Activated CD4-positive, alpha-beta T cell treated with anti-CD3 and anti-CD28 coated beads, Interleukin-2, amount 10 ng/mL, durations not matched to agents 24 days and 14 days (primary cell): ENCODE data around the gene CABS1. TPM values are rescaled to one million over a fixed set of nuclear protein-coding genes. Genes with fewer than 3 reads are reported as not detected.

Source experiments
- DNase-seq: peaks from one replicate; pipeline ENCODE4 v3.0.0; 2022
- H3K27ac Mint-ChIP-seq: one replicate; pipeline ENCODE4 v1.8.0; 2022; ENCODE audit warnings: mild to moderate bottlenecking, mixed read lengths
- H3K27me3 Mint-ChIP-seq: one replicate; pipeline ENCODE4 v1.8.0; 2022; ENCODE audit warnings: mixed read lengths
- H3K36me3 Mint-ChIP-seq: one replicate; pipeline ENCODE4 v1.8.0; 2022; ENCODE audit warnings: low read depth, mild to moderate bottlenecking, mixed read lengths
- H3K4me1 Mint-ChIP-seq: one replicate; pipeline ENCODE4 v1.8.0; 2021; ENCODE audit warnings: mixed read lengths
- H3K4me3 Mint-ChIP-seq: one replicate; pipeline ENCODE4 v1.8.0; 2022; ENCODE audit warnings: mild to moderate bottlenecking, moderate library complexity, mixed read lengths
- H3K9me3 Mint-ChIP-seq: one replicate; pipeline ENCODE4 v1.8.0; 2021; ENCODE audit warnings: mixed read lengths
- intact Hi-C: fragments of 100-400 bp; cut with micrococcal nuclease; formaldehyde crosslinking; loops from one replicate; pipeline ENCODE4 v1.15.1; 2023
- total RNA-seq: library from RNA; stranded (reverse); gene quantifications from 2 replicates; pipeline ENCODE4 v1.2.3, GENCODE V29; 2022

Gene CABS1
- total RNA-seq = not detected in 2 replicates

- Mint-ChIP-seq H3K27me3 (no peaks in the 10 kb centered on the region), H3K4me1 (no peaks in the 10 kb centered on the region), H3K9me3 (no peaks in the 10 kb centered on the region), H3K36me3 (no peaks in the 10 kb centered on the region), H3K4me3 (no peak within 1 kb of the TSS), H3K27ac (no peak within 1 kb of the TSS)
- DNase-seq = no peak
- intact Hi-C loops = no loop called here
Observed at GRCh38 chr4:70334681-70335080, at the start of gene CABS1. TSS of gene CABS1 (plus strand) at chr4:70334981. CDS start at chr4:70335040, 59 bp downstream.

GRCh38 chr4:70288651-70289050 lies 46.1 kb upstream of the CABS1 start:
- no peaks in the 10 kb centered on the region for H3K4me1 Mint-ChIP-seq
- no peaks in the 10 kb centered on the region for H3K27me3 Mint-ChIP-seq
- no peaks in the 10 kb centered on the region for H3K9me3 Mint-ChIP-seq
- no peak overlapping the region for H3K4me3 Mint-ChIP-seq
- H3K27ac Mint-ChIP-seq = no peak overlapping the region
- intact Hi-C loops = no loop called here
- no peak for DNase-seq
- H3K36me3 Mint-ChIP-seq = no peaks in the 10 kb centered on the region

GRCh38 chr4:70291341-70291740 lies 43.4 kb upstream of the CABS1 start:
- H3K4me3 Mint-ChIP-seq = no peak overlapping the region
- H3K27me3 Mint-ChIP-seq = no peaks in the 10 kb centered on the region
- H3K27ac Mint-ChIP-seq = no peak overlapping the region
- no peaks in the 10 kb centered on the region for H3K4me1 Mint-ChIP-seq
- no peaks in the 10 kb centered on the region for H3K36me3 Mint-ChIP-seq
- DNase-seq = no peak
- intact Hi-C loops = no loop called here
- H3K9me3 Mint-ChIP-seq = no peaks in the 10 kb centered on the region

- DNase-seq = no peak
- intact Hi-C loops = no loop called here
- Mint-ChIP-seq H3K27me3 (no peaks in the 10 kb centered on the region), H3K27ac (no peak overlapping the region), H3K9me3 (no peaks in the 10 kb centered on the region), H3K4me1 (no peaks in the 10 kb centered on the region), H3K4me3 (no peak overlapping the region), H3K36me3 (no peaks in the 10 kb centered on the region)
Observed at GRCh38 chr4:70297576-70297975, 37.2 kb upstream of the CABS1 start.

- Mint-ChIP-seq H3K27ac (no peak overlapping the region), H3K27me3 (no peaks in the 10 kb centered on the region), H3K9me3 (no peaks in the 10 kb centered on the region), H3K4me3 (no peak overlapping the region), H3K4me1 (no peaks in the 10 kb centered on the region), H3K36me3 (no peaks in the 10 kb centered on the region)
- no peak for DNase-seq
- intact Hi-C loops = no loop called here
Observed at GRCh38 chr4:70298051-70298450, 36.7 kb upstream of the CABS1 start.

GRCh38 chr4:70299643-70300042 lies 35.1 kb upstream of the CABS1 start:
- Mint-ChIP-seq H3K36me3 (no peaks in the 10 kb centered on the region), H3K27ac (no peak overlapping the region)

GRCh38 chr4:70300215-70300614 lies 34.6 kb upstream of the CABS1 start:
- intact Hi-C loops = no loop called here
- Mint-ChIP-seq H3K27ac (no peak overlapping the region), H3K9me3 (no peaks in the 10 kb centered on the region), H3K36me3 (no peaks in the 10 kb centered on the region), H3K4me3 (no peak overlapping the region), H3K27me3 (no peaks in the 10 kb centered on the region), H3K4me1 (no peaks in the 10 kb centered on the region)
- DNase-seq = no peak

More at GRCh38 chr4:70299643-70300042, 35.1 kb upstream of the CABS1 start:
- H3K4me1 Mint-ChIP-seq = no peaks in the 10 kb centered on the region
- no peak overlapping the region for H3K4me3 Mint-ChIP-seq
- no peaks in the 10 kb centered on the region for H3K27me3 Mint-ChIP-seq
- intact Hi-C loops = no loop called here
- DNase-seq = no peak
- no peaks in the 10 kb centered on the region for H3K9me3 Mint-ChIP-seq

- Mint-ChIP-seq H3K9me3 (no peaks in the 10 kb centered on the region), H3K4me3 (no peak overlapping the region), H3K36me3 (no peaks in the 10 kb centered on the region), H3K4me1 (no peaks in the 10 kb centered on the region), H3K27me3 (no peaks in the 10 kb centered on the region), H3K27ac (no peak overlapping the region)
- no peak for DNase-seq
- intact Hi-C loops = no loop called here
Observed at GRCh38 chr4:70303090-70303489, 31.7 kb upstream of the CABS1 start.

GRCh38 chr4:70305601-70306000 lies 29.2 kb upstream of the CABS1 start:
- intact Hi-C loops = no loop called here
- Mint-ChIP-seq H3K4me3 (no peak overlapping the region), H3K36me3 (no peaks in the 10 kb centered on the region), H3K27me3 (no peaks in the 10 kb centered on the region), H3K27ac (no peak overlapping the region), H3K4me1 (no peaks in the 10 kb centered on the region), H3K9me3 (no peaks in the 10 kb centered on the region)
- no peak for DNase-seq

- Mint-ChIP-seq H3K36me3 (no peaks in the 10 kb centered on the region), H3K27ac (no peak overlapping the region), H3K4me3 (no peak overlapping the region), H3K9me3 (no peaks in the 10 kb centered on the region), H3K4me1 (no peaks in the 10 kb centered on the region), H3K27me3 (no peaks in the 10 kb centered on the region)
- intact Hi-C loops = no loop called here
- no peak for DNase-seq
Observed at GRCh38 chr4:70306076-70306475, 28.7 kb upstream of the CABS1 start.

GRCh38 chr4:70313736-70314135 lies 21.0 kb upstream of the CABS1 start:
- H3K36me3 Mint-ChIP-seq = no peaks in the 10 kb centered on the region
- no peaks in the 10 kb centered on the region for H3K9me3 Mint-ChIP-seq
- no peaks in the 10 kb centered on the region for H3K27me3 Mint-ChIP-seq
- H3K4me1 Mint-ChIP-seq = no peaks in the 10 kb centered on the region
- intact Hi-C loops = no loop called here
- DNase-seq = no peak
- no peak overlapping the region for H3K27ac Mint-ChIP-seq
- H3K4me3 Mint-ChIP-seq = no peak overlapping the region

GRCh38 chr4:70315928-70316327 lies 18.9 kb upstream of the CABS1 start:
- Mint-ChIP-seq H3K36me3 (no peaks in the 10 kb centered on the region), H3K4me1 (no peaks in the 10 kb centered on the region), H3K27ac (no peak overlapping the region), H3K27me3 (no peaks in the 10 kb centered on the region), H3K9me3 (no peaks in the 10 kb centered on the region), H3K4me3 (no peak overlapping the region)
- DNase-seq = no peak
- intact Hi-C loops = no loop called here

GRCh38 chr4:70326052-70326451 lies 8.7 kb upstream of the CABS1 start:
- intact Hi-C loops = no loop called here
- no peak for DNase-seq
- Mint-ChIP-seq H3K27ac (no peak overlapping the region), H3K36me3 (no peaks in the 10 kb centered on the region), H3K4me3 (no peak overlapping the region), H3K4me1 (no peaks in the 10 kb centered on the region), H3K9me3 (no peaks in the 10 kb centered on the region), H3K27me3 (no peaks in the 10 kb centered on the region)

GRCh38 chr4:70336043-70336442 lies 1.3 kb downstream of the CABS1 start:
- intact Hi-C loops = no loop called here
- no peaks in the 10 kb centered on the region for H3K27me3 Mint-ChIP-seq
- no peaks in the 10 kb centered on the region for H3K9me3 Mint-ChIP-seq
- H3K36me3 Mint-ChIP-seq = no peaks in the 10 kb centered on the region
- no peak for DNase-seq
- no peak overlapping the region for H3K27ac Mint-ChIP-seq
- no peaks in the 10 kb centered on the region for H3K4me1 Mint-ChIP-seq
- no peak overlapping the region for H3K4me3 Mint-ChIP-seq

GRCh38 chr4:70337886-70338420 lies 3.2 kb downstream of the CABS1 start:
- intact Hi-C loops = no loop called here
- H3K27me3 Mint-ChIP-seq = no peaks in the 10 kb centered on the region
- no peaks in the 10 kb centered on the region for H3K36me3 Mint-ChIP-seq
- no peak overlapping the region for H3K27ac Mint-ChIP-seq
- H3K4me3 Mint-ChIP-seq = no peak overlapping the region
- H3K9me3 Mint-ChIP-seq = no peaks in the 10 kb centered on the region
- no peaks in the 10 kb centered on the region for H3K4me1 Mint-ChIP-seq
- no peak for DNase-seq
